GM18909 (cell line): ENCODE measurements around the gene LSM8.
A peak's percentile ranks its signal among the peaks of the same experiment; 100 is the strongest.
"Not testable (repeated sequence)": the region's sequence is repeated elsewhere in the genome, so short reads cannot be mapped to it uniquely, and the experiment has no call there.

Experiments used
- ATAC-seq: cut with Tn5 transposase; IDR thresholded peaks from one replicate; pipeline ENCODE4 v1.9.1; 2021; ENCODE audit warnings: mild to moderate bottlenecking; ENCODE audit not compliant: unreplicated experiment, poor library complexity

Gene LSM8

DNA sequence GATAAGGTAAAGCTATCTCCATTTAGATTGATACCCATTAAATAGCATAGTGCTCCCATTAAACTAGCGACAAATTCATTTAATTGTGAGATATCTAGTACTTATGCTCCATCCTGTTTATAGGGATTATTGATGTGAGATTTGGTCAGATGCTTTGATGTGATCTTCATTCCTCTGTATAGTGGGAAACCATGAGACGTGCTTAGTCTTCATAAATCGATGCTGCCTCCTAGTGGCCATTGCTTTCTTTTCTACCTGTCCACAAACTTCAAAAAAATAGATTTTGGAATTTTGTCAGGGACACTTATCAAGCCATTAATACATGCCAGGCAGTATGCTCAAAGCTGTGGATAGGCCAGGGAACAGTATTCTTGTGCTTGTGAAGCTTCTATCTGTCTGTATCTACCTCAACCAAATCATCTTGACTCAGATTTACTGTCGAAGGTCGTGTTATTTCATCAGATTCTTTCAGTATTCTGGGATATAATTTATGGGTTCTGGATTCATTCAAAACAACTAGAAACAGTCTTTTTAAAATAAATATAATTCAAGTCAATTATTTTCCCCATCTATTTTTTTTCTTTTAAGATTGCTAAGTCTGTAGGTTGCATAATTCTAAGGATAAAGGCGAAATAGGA is 12.0 kb downstream of the LSM8 start:
- peak; percentile 91 for ATAC-seq

DNA sequence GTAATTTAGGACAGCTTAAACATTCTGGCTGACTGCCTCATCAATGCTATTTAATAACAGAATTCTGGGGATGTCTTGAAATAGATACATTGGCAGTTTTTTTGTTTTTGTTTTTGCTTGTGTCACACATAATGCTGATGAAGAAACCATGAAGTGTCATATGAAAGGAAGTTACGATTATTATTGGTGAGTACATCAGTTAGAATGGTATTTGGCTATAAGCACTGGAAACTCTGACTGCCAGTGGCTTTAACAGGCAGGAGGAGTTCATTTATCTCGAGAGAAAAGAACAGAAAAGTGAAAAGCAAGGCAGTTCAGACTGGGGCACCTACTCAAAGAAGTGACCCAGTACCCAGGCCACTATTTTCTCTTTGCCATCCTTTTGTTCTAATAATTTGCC is 18.1 kb downstream of the LSM8 start:
- ATAC-seq = no peak

DNA sequence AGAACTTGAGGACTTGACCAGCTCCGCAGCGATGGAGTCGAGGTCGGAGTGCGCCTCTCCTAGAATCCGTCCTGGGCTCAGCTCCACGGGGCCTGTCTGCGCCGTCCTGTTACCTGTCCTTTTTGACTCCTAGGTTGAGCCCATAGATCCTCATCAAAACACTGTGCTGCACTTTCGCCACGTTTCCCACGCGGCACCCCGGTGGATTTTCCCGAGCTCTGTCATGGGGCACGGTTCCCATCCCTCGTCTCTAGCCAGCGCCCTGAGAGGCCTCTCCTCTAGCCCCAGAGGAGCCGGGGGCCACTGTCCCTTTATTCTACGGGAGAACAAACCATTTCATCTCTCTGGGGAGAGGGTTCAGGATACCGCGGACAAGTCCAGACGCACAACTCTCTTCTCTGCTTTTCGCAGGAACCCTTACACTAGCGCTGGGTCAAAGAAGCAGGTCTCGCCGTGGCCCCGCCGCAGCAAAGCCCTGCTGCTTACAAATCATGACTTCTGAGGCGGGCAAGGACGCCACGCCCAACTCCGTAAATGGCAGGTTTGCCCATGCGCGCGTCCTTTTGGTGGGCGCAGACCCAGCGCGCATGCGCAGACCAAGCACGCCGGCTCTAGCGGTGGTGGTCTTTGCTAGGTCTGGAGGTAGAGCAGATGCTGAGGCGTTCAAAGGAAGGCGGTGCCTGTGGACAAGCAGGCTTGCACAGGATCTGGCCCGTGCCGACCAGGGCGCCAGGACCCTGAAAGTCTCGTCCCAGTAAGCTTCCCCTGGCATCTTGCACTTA is 30.3 kb downstream of the LSM8 start:
- peak; percentile 97 for ATAC-seq

DNA sequence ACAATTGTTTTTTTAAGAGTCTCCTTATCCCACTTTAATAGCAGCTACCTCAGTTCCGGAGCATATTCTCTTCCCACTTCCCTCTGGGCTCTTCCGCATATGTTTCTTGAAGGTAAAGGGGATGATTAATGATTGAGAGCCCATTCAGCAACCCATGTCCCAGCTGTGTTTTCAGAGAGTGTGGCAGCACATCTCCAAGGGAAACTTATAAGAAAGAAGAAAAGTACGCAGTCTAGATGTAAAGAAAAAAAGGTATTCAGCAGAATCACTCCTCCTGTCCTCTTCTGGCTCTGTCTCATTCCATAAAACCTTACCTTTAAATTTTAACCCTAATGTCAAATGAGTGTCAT is 30.8 kb downstream of the LSM8 start:
- peak; percentile 20 for ATAC-seq

DNA sequence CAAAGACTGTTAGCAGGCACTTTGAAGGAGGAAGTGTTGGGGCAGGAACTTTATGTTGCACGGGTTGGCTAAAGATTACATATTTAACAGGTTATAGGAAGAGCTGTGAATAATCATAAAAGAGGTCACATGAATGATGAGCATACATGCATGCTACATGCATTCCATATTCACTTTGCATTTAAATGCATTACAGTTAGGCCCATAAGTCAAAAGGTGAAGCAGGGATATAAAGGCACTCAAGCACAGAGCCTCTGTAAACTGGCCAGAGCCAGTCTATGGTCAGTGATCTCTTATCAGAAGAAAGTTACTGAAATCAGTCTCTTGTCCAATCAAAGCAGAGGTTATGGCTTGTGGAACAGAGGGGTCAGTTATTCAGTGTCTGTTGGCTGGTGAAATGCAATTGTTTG is 33.3 kb downstream of the LSM8 start:
- no peak for ATAC-seq

DNA sequence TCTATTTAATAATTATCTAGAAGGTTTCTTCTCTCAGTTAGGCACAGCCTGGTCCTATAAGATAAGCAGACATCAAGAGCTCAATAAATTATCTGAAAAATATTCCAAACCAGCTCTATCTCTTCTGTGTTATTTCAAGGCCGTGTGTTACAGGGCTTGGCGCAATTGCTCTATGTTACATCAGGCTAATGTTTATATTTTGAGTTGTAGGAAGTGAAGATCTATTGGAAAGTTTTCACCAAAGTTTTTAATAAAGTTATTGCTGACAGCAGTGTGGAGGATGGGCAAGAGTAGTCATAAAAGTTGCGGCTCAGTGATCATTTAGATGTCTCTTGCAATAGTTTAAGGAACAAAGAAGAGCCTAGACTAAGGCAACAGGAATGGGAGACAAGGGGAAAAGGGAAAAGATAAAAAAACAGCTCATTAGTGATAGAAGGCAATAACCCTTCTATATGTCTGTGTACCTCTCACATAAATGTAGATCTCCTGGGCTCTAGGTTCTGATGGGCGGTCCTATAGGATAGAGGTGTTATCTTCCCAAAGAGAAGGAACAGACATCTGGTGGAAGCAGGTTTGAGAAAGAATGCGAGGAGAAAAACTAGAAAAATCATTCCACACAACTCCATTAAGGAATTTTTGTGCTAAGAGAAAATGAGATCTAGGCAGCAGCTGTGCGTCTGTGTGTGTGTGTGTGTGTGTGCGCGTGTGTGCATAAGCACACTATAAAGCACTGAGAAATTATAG is 34.6 kb downstream of the LSM8 start:
- ATAC-seq = no peak

DNA sequence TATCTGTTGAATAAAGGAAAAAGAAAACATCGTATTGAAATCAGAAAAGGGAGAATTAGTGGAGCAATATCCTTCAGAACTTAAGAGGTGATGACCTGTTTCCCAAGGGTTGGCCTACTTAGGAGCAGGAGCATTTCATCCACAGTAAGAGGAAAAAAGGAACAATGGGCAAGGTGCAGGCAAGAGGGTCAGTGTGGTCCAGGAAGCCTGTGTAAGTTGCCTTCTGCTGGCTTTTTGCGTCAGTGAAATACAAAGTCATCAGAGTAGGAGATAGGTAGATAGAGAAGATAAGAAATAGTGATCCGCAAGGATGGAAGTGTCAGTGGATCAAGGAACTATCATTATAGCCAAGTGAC is 35.2 kb downstream of the LSM8 start:
- ATAC-seq = no peak

DNA sequence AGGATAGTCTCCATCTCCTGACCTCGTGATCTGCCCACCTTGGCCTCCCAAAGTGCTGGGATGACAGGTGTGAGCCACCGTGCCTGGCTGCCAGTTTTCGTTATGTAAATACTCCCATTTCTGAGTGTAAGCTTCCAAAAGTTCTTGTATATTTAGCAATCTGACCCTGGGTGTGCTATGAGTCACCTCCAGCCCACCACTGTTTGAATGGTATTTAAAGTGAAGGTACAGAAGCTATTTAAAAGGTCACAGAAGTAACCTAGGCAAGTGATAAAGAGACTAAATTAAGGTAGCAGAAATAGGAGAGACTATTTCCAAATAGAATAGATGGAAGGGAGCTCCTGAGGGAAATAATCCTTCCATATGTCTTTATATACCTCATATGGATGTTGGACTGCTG is 36.6 kb downstream of the LSM8 start:
- no peak for ATAC-seq

DNA sequence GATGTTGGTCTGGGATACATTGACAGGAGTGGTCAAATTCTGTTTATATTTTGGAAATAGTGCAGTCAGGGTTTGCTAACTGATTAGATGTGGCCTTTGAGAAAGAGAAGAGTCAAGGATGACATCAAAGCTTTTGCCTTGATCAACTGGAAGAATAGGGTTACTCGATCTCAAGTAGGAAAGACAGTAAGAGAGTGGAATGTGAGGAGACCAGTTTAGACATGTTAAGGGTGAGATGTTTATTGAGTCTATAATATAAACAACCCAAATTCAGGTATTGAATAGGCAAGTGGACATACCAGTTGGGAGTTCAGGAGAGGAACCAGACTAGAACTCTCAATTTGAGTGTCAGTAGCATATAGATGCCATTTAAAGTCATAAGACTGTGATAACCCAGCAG is 38.6 kb downstream of the LSM8 start:
- no peak for ATAC-seq

DNA sequence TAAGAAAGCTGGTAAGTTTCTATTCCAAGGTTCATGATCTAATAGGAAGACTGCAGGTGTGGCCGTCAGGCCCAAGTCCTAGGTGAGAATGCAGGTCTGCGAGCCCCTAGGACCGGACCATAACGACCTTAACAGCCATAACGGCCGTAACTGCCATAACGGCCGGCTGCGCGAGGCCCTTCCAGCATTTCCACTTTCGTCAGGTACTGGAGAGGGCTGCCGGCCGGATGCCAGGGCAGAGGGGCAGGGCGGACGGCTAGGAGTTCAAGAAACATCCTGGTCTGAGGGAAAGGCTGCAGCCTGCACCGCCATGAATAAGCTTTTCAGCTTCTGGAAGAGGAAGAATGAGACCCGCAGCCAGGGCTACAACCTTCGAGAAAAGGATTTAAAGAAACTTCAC is 40.6 kb downstream of the LSM8 start, which contains the start of gene ANKRD7:
Gene ANKRD7, plus strand, starts transcription at position 184 of the 400 bp plus-strand sequence. Its CDS starts 127 bp downstream, at position 311.
- ATAC-seq = no peak

DNA sequence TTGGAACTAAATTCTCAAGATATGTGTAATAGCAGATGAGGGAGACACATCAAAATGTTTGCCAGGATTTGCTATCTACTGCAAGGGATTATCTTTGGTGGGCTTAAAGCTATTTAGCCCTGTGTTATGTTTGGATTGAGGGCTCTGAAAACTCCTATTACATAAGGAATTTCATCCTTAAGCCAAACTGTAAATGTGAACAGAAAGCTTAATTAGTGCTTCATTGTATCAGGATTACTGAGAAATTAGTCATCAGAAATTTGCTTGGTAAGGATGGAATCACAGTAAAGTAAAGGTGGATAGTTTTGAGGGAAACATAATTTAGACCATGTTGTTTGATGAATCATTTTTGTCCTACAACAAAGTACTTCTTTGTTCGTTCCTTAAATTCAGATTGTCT is 48.9 kb downstream of the LSM8 start:
- ATAC-seq = no peak

DNA sequence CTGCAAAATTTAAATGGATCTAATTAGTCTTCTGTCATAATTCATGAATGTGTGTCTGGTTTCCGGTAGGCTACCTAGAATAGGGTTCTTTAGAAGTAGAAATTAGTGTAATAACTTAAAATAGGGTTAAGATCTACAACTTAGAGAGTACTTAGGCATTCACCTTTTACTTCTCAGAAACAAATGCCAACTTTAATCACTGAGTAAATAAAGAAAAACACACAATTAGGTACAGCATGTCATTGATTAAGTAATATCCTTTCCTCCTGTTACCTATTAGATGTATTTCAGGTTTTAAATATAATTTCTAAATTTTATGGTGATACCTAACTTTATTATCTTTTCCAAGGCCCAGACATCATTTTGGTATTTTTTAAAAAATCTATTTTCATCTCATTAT is 49.8 kb downstream of the LSM8 start:
- no peak for ATAC-seq

DNA sequence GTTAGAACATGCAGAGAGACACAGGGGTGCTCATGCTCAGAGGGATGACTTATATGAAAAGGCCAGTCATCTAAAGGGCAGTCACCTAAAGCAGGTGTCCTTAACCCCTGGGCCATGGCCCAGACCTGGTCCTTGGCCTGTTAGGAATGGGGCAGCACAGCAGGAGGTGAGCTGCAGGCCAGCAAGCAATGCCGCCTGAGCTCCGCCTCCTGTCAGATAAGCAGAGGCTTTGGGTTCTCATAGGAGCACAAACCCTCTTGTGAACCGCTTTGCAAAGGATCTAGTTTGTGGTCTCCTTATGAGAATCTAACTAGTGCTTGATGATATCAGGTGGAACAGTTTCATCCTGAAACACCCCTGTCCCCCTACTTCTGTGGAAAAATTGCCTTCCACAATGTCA is 55.0 kb downstream of the LSM8 start:
- no peak for ATAC-seq

DNA sequence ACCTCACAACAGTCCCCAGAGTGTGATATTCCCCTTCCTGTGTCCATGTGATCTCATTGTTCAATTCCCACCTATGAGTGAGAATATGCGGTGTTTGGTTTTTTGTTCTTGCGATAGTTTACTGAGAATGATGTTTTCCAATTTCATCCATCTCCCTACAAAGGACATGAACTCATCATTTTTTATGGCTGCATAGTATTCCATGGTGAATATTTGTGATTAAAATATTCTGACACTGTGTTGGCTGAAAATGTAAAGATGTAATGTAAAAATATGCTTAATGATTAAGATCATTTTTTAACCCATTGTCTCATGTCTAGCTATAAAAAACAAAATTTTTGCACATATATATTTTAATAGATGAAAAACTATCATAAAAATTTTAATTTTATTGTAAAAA is 56.4 kb downstream of the LSM8 start:
- ATAC-seq = not testable (repeated sequence)
